ENCODE measurements around the gene ZSWIM8.
A peak's percentile ranks its signal among the peaks of the same experiment; 100 is the strongest.
"Not testable (repeated sequence)": the region's sequence is repeated elsewhere in the genome, so short reads cannot be mapped to it uniquely, and the experiment has no call there.

Gene ZSWIM8, protein sequence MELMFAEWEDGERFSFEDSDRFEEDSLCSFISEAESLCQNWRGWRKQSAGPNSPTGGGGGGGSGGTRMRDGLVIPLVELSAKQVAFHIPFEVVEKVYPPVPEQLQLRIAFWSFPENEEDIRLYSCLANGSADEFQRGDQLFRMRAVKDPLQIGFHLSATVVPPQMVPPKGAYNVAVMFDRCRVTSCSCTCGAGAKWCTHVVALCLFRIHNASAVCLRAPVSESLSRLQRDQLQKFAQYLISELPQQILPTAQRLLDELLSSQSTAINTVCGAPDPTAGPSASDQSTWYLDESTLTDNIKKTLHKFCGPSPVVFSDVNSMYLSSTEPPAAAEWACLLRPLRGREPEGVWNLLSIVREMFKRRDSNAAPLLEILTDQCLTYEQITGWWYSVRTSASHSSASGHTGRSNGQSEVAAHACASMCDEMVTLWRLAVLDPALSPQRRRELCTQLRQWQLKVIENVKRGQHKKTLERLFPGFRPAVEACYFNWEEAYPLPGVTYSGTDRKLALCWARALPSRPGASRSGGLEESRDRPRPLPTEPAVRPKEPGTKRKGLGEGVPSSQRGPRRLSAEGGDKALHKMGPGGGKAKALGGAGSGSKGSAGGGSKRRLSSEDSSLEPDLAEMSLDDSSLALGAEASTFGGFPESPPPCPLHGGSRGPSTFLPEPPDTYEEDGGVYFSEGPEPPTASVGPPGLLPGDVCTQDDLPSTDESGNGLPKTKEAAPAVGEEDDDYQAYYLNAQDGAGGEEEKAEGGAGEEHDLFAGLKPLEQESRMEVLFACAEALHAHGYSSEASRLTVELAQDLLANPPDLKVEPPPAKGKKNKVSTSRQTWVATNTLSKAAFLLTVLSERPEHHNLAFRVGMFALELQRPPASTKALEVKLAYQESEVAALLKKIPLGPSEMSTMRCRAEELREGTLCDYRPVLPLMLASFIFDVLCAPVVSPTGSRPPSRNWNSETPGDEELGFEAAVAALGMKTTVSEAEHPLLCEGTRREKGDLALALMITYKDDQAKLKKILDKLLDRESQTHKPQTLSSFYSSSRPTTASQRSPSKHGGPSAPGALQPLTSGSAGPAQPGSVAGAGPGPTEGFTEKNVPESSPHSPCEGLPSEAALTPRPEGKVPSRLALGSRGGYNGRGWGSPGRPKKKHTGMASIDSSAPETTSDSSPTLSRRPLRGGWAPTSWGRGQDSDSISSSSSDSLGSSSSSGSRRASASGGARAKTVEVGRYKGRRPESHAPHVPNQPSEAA (N-terminal part only)

GRCh38 chr10:73785211-73785720, at the start of gene ZSWIM8:
Gene ZSWIM8, plus strand, starts transcription at chr10:73785606. Its CDS starts 273 bp downstream, at chr10:73785879.
- peaks cover 50% of the 10 kb centered on the region for H3K4me1 Mint-ChIP-seq

DNA sequence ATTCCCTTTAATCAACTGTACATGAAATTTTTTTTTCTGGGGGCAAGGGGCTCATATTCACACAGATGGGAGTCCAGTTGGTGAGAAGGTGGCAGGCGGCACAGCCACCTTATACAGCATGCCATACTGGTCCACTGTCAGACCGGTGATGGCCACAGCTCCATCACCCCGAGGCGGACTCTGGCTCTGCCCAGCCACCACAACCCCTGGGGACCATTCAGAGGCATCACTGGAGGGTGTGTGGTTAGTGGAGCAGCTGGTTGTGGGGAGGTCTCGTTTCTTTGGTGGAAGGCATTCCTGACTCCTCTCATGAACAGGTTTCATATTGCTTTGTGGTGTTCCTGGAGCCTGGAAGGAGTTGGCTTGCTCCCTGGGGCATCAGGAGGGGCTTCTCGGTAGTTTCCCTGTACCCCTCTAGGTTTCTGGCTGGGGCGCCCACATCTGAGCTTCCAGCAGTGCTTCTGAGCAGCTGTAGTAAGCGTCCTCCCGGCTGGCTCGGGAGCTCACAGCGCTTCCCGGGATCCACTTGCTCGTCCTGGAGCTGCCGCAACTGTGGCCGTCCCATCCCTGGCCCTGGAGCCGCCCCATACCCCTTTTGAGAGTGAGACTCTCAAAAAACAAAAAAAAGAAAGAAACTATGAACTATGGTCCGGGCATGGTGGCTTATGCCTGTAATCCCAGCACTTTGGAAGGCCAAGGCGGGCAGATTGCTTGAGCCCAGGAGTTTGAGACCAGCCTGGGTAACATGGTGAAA, 44.7 kb upstream of the ZSWIM8 start:
- DNase-seq, ATAC-seq, H3K9me3 Mint-ChIP-seq, H3K27me3 Mint-ChIP-seq, H3K4me3 Mint-ChIP-seq: not testable (repeated sequence)
- Mint-ChIP-seq H3K27ac (peak overlapping the region in 1 of 2 donors; percentile 65), H3K4me1 (peaks cover 23% of the 10 kb centered on the region)

More at GRCh38 chr10:73785211-73785720, at the start of gene ZSWIM8:
- Mint-ChIP-seq H3K27ac (peak within 1 kb of the TSS; percentile 98 to 99), H3K9me3 (no peaks in the 10 kb centered on the region), H3K27me3 (no peaks in the 10 kb centered on the region), H3K4me3 (peak within 1 kb of the TSS; percentile 93 to 95)
- ATAC-seq = peak; percentile 85
- peak; percentile 74 to 81 for DNase-seq

- Mint-ChIP-seq H3K9me3 (no peaks in the 10 kb centered on the region), H3K27me3 (no peaks in the 10 kb centered on the region), H3K4me3 (no peak overlapping the region), H3K4me1 (peaks cover 36% of the 10 kb centered on the region), H3K27ac (no peak overlapping the region)
- DNase-seq (no peak), ATAC-seq (no peak)
Observed at GRCh38 chr10:73742454-73742734, 43.0 kb upstream of the ZSWIM8 start.

DNA sequence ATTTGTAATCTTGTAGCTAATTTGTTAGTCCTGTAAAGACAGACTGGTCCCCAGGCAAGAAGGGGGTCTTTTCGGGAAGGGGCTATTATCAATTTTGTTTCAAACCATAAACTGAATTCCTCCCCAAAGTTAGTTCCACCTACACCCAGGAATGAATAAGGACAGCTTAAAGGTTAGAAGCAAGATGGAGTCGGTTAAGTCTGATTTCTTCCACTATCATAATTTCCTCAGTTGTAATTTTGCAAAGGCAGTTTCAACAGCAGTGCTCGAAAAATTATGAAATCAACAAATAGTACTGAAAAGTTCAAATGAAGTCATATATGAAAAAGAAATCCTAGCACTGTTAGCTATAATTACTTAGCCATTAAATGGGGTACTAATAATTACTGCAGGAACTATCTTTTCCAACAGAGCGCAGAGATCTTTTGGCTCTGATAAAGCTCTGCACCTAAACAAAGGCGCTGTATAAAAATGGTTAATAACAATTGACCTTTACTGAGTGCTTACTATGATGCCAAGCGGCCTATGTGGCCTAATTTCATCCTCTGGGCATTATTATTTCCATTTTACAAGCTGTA, 42.0 kb upstream of the ZSWIM8 start:
- H3K4me1 Mint-ChIP-seq = peaks cover 36% of the 10 kb centered on the region
- no peaks in the 10 kb centered on the region for H3K9me3 Mint-ChIP-seq
- peak overlapping the region; percentile 100 for H3K27ac Mint-ChIP-seq
- ATAC-seq (no peak), DNase-seq (no peak)
- H3K4me3 Mint-ChIP-seq = peak overlapping the region; percentile 97 to 98
- no peaks in the 10 kb centered on the region for H3K27me3 Mint-ChIP-seq

GRCh38 chr10:73743905-73744663, 41.3 kb upstream of the ZSWIM8 start, which contains the start of gene SEC24C:
Gene SEC24C, plus strand, starts transcription at chr10:73744372. Its CDS starts 2,461 bp downstream, at chr10:73746833.
- DNase-seq = peak; percentile 91 to 95
- no peaks in the 10 kb centered on the region for H3K9me3 Mint-ChIP-seq
- H3K4me3 Mint-ChIP-seq = peak within 1 kb of the TSS; percentile 97 to 98
- peaks cover 41% of the 10 kb centered on the region for H3K4me1 Mint-ChIP-seq
- peak; percentile 97 for ATAC-seq
- H3K27me3 Mint-ChIP-seq = no peaks in the 10 kb centered on the region
- H3K27ac Mint-ChIP-seq = peak within 1 kb of the TSS; percentile 100

DNA sequence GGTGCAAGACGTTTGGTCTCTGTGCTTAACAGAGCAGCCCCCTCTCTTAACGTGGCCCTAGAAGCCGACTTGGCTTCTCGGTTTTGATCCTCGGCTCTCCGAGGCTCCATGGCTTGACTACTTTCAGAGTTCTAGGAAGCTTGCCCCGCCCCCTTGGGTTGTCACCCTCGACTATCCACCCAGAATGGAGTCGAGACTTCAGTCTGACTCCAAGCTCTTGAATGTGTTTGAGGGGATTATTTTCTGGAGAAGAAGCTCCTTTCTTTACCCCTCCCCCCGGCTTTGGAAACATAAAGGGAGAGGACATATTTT, 40.8 kb upstream of the ZSWIM8 start:
- DNase-seq (peak; percentile 46 to 57), ATAC-seq (peak; percentile 53)
- peaks cover 47% of the 10 kb centered on the region for H3K4me1 Mint-ChIP-seq
- H3K9me3 Mint-ChIP-seq = no peaks in the 10 kb centered on the region
- peak overlapping the region; percentile 100 for H3K27ac Mint-ChIP-seq
- H3K4me3 Mint-ChIP-seq = peak overlapping the region; percentile 97 to 98
- no peaks in the 10 kb centered on the region for H3K27me3 Mint-ChIP-seq

GRCh38 chr10:73746721-73747120, 38.7 kb upstream of the ZSWIM8 start:
- Mint-ChIP-seq H3K4me1 (peaks cover 52% of the 10 kb centered on the region), H3K9me3 (no peaks in the 10 kb centered on the region), H3K4me3 (peak overlapping the region in 1 of 2 donors; percentile 29), H3K27me3 (no peaks in the 10 kb centered on the region), H3K27ac (no peak overlapping the region)
- DNase-seq = no peak
- ATAC-seq = no peak

GRCh38 chr10:73750819-73751218, 34.6 kb upstream of the ZSWIM8 start:
- ATAC-seq = no peak
- no peak for DNase-seq
- Mint-ChIP-seq H3K27me3 (no peaks in the 10 kb centered on the region), H3K9me3 (no peaks in the 10 kb centered on the region), H3K4me3 (no peak overlapping the region), H3K4me1 (peaks cover 28% of the 10 kb centered on the region), H3K27ac (peak overlapping the region in 1 of 2 donors; percentile 49)

GRCh38 chr10:73756183-73756582, 29.2 kb upstream of the ZSWIM8 start:
- H3K27me3 Mint-ChIP-seq = no peaks in the 10 kb centered on the region
- H3K9me3 Mint-ChIP-seq = no peaks in the 10 kb centered on the region
- DNase-seq = no peak
- peaks cover 35% of the 10 kb centered on the region for H3K4me1 Mint-ChIP-seq
- H3K4me3 Mint-ChIP-seq = no peak overlapping the region
- no peak overlapping the region for H3K27ac Mint-ChIP-seq
- no peak for ATAC-seq

DNA sequence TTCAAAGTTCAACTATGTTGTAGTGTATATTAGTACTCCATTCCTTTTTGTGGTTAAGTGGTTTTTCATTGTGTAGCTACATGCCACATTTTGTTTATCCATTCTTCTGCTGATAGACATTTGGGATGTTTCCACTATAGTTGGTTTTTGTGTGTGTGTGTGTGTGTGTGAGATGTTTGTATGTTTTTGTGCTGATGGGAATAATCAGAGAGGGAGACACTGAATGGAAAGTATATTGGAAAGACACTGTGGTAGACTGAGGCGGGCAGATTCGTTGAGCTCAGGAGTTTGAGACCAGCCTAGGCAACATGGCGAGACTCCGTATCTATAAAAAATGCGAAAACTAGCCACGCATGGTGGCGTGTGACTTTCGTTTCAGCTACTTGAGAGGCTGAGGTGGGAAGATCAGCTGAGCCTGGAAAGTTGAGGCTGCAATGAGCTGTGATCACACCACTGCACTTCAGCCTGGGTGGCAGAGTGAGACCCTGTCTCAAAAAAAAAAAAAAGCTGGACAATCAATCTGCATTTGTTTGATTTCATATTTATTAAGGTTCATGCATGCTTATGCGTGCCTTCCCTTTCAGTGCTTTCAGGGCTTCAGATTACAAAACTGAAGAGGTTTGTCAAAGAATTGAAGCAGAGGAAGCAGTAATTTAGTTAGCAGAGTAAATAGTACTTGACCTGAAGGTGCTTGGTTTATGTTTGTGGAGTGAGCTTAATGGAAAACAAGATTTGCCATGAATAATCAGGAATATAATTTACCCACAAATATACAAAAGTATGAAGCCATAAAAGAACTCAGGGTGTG, 26.5 kb upstream of the ZSWIM8 start:
- H3K9me3 Mint-ChIP-seq = no peaks in the 10 kb centered on the region
- DNase-seq (no peak), ATAC-seq (no peak)
- peak overlapping the region in 1 of 2 donors; percentile 3 for H3K4me3 Mint-ChIP-seq
- peaks cover 53% of the 10 kb centered on the region for H3K4me1 Mint-ChIP-seq
- H3K27ac Mint-ChIP-seq = peak overlapping the region in 1 of 2 donors; percentile 24
- H3K27me3 Mint-ChIP-seq = no peaks in the 10 kb centered on the region

- peaks cover 53% of the 10 kb centered on the region for H3K4me1 Mint-ChIP-seq
- H3K27me3 Mint-ChIP-seq = no peaks in the 10 kb centered on the region
- peak; percentile 87 for ATAC-seq
- H3K27ac Mint-ChIP-seq = peak overlapping the region; percentile 61 to 68
- peak in 1 of 2 donors; percentile 28 for DNase-seq
- H3K4me3 Mint-ChIP-seq = peak overlapping the region in 1 of 2 donors; percentile 62
- H3K9me3 Mint-ChIP-seq = no peaks in the 10 kb centered on the region
Observed at GRCh38 chr10:73759512-73760115, 25.8 kb upstream of the ZSWIM8 start.

- Mint-ChIP-seq H3K27me3 (no peaks in the 10 kb centered on the region), H3K4me1 (peaks cover 60% of the 10 kb centered on the region), H3K4me3 (no peak overlapping the region), H3K9me3 (no peaks in the 10 kb centered on the region), H3K27ac (no peak overlapping the region)
- DNase-seq (no peak), ATAC-seq (no peak)
Observed at GRCh38 chr10:73761781-73762180, 23.6 kb upstream of the ZSWIM8 start.

DNA sequence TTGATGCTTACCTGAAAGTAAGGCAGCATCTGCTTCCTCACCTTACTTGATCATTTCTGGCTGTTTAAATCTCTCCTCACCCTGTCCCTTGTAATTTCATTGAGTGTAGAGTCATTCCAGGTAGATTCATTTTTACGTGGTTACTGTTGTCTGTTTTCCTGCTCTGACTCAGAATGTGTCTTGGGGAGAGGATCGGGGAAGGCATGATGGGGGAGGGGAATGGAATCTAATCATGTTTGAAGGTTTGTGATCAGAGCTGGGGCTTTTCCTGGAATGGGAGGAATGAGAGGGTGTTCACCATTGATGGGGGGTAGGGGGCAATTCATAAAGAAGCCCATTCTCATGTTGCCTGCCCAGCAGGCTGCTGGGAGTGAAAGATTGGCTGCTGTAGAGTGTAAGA, 22.5 kb upstream of the ZSWIM8 start:
- Mint-ChIP-seq H3K27me3 (no peaks in the 10 kb centered on the region), H3K4me1 (peaks cover 56% of the 10 kb centered on the region), H3K9me3 (no peaks in the 10 kb centered on the region), H3K27ac (peak overlapping the region in 1 of 2 donors; percentile 71), H3K4me3 (no peak overlapping the region)
- DNase-seq (no peak), ATAC-seq (no peak)
